BJ (cell line): ENCODE results near the gene L3MBTL1. TPM values are rescaled to one million over a fixed set of nuclear protein-coding genes. Genes with fewer than 3 reads are reported as not detected.

Experiments used
- CTCF ChIA-PET: fragments of 350-600 bp; formaldehyde crosslinking; extraction: SDS; loops from one replicate; lab custom pipeline; 2021; ENCODE audit warnings: antibody characterized with exemption, inconsistent platforms; lab: Yijun Ruan, JAX
- POLR2A ChIA-PET: fragments of 300-600 bp; sonication (Branson Sonifier 250); formaldehyde crosslinking; extraction: SDS; loops from one replicate; lab custom pipeline; 2021; ENCODE audit warnings: antibody characterized with exemption; lab: Charles Lee
- DNase-seq: peaks from one replicate; pipeline ENCODE4 v3.0.0-alpha.2; 2011; ENCODE audit warnings: low read depth
- H3K27me3 ChIP-seq: 2 replicates; pipeline ENCODE4 v1.6.0; 2011; ENCODE audit warnings: low read length; ENCODE audit not compliant: control insufficient read depth, insufficient read depth
- H3K36me3 ChIP-seq: 2 replicates; pipeline ENCODE4 v1.5.1; 2011; ENCODE audit warnings: low read length; ENCODE audit not compliant: control insufficient read depth, insufficient read depth
- H3K4me3 ChIP-seq: 2 replicates; pipeline ENCODE4 v1.5.1; 2011; ENCODE audit warnings: low read depth, mild to moderate bottlenecking, control low read depth, low read length
- CTCF ChIP-seq: IDR thresholded peaks from 2 replicates; pipeline ENCODE4 v1.5.1; 2011; ENCODE audit warnings: low read depth, mild to moderate bottlenecking, control low read depth, inconsistent platforms, low read length, moderate library complexity; ENCODE audit not compliant: insufficient read depth
- polyA minus RNA-seq: library from RNA; depleted of rRNA, polyadenylated mRNA; stranded (reverse); fragments of >200 nt; gene quantifications from 2 replicates; pipeline ENCODE4 v1.2.3, GENCODE V29; 2011; rRNA and poly(A)+ RNA removed
- polyA plus RNA-seq: library from polyadenylated mRNA; depleted of rRNA; stranded (reverse); fragments of >200 nt; gene quantifications from 2 replicates; pipeline ENCODE4 v1.2.3, GENCODE V29; 2011; rRNA removed

L3MBTL1 gene
- polyA plus RNA-seq: 3.0 and 4.5 TPM in 2 replicates
- polyA minus RNA-seq: 5.7 and 6.6 TPM in 2 replicates

GRCh38 chr20:43507150-43508080 is at the start of gene L3MBTL1:
L3MBTL1 (plus strand) TSS chr20:43507697; CDS start chr20:43513504, 5,807 bp downstream.
- H3K27me3 ChIP-seq: peaks cover 9% of the 10 kb centered on the region; the same call in 1 of the 2 replicates
- H3K36me3 ChIP-seq: no peaks in the 10 kb centered on the region
- no peak for DNase-seq
- no peak for TF ChIP-seq CTCF
- H3K4me3 ChIP-seq: peak within 1 kb of the TSS; percentile 57
- ChIA-PET CTCF (no interaction called here), POLR2A (no interaction called here)

GRCh38 chr20:43458422-43458924 is 49.0 kb upstream of the L3MBTL1 start:
- peak overlapping the region; percentile 96 for H3K4me3 ChIP-seq
- CTCF ChIA-PET: interaction anchor here (0.7 kb wide), 1 partner anchor 80 kb away, joined by 3 read pairs; no protein-coding TSS in a partner anchor
- H3K27me3 ChIP-seq: peaks cover 5% of the 10 kb centered on the region
- H3K36me3 ChIP-seq: peaks cover 16% of the 10 kb centered on the region
- TF ChIP-seq CTCF: no peak
- POLR2A ChIA-PET: interaction anchor here (0.6 to 0.9 kb wide), 5 partner anchors 56 to 1840 kb away, joined by 3 to 10 read pairs (median 3); partner anchors contain the start of gene CHD6
- no peak for DNase-seq

GRCh38 chr20:43459022-43459942 is 48.2 kb upstream of the L3MBTL1 start:
- POLR2A ChIA-PET: interaction anchor here (0.9 kb wide), 1 partner anchor 1841 kb away, joined by 3 read pairs; the partner anchor contains the start of gene CHD6
- no peak for DNase-seq
- H3K36me3 ChIP-seq: peaks cover 16% of the 10 kb centered on the region
- peak overlapping the region; percentile 96 for H3K4me3 ChIP-seq
- no peak for TF ChIP-seq CTCF
- peaks cover 3% of the 10 kb centered on the region for H3K27me3 ChIP-seq
- CTCF ChIA-PET: interaction anchor here (0.7 kb wide), 1 partner anchor 79 kb away, joined by 3 read pairs; no protein-coding TSS in a partner anchor

- Histone ChIP-seq H3K4me3 (no peak overlapping the region), H3K36me3 (peaks cover 16% of the 10 kb centered on the region), H3K27me3 (no peaks in the 10 kb centered on the region)
- DNase-seq: no peak
- ChIA-PET POLR2A (interaction anchor here (1.2 kb wide), 1 partner anchor 54 kb away, joined by 29 read pairs; no protein-coding TSS in a partner anchor), CTCF (interaction anchor here (1.5 kb wide), 1 partner anchor 12 kb away, joined by 3 read pairs; no protein-coding TSS in a partner anchor)
- no peak for TF ChIP-seq CTCF
These were observed 47.2 kb upstream of the L3MBTL1 start for GRCh38 chr20:43460172-43460829.
